HG03520 (cell line): Measurements from ENCODE around the gene C1QB.

ENCODE experiments used
- ATAC-seq: cut with Tn5 transposase; IDR thresholded peaks from one replicate; pipeline ENCODE4 v1.9.1; 2021; ENCODE audit warnings: mild to moderate bottlenecking, moderate library complexity; ENCODE audit not compliant: unreplicated experiment

Gene C1QB

GRCh38 chr1:22633697-22634463, 19.2 kb upstream of the C1QB start:
- ATAC-seq = no peak

GRCh38 chr1:22635436-22635835, 17.6 kb upstream of the C1QB start:
- no peak for ATAC-seq

- ATAC-seq = no peak
Measured at GRCh38 chr1:22636353-22636752, 16.7 kb upstream of the C1QB start, which contains the start of gene C1QA. Gene C1QA (plus strand): TSS chr1:22636628. CDS start chr1:22637617, 989 bp downstream.

GRCh38 chr1:22636927-22637326, 16.1 kb upstream of the C1QB start:
- no peak for ATAC-seq

GRCh38 chr1:22637907-22638445, 15.1 kb upstream of the C1QB start:
- ATAC-seq = no peak

- ATAC-seq = no peak
Measured at GRCh38 chr1:22638476-22639234, 14.4 kb upstream of the C1QB start.

GRCh38 chr1:22639286-22639685, 13.8 kb upstream of the C1QB start:
- ATAC-seq = no peak

- no peak for ATAC-seq
Measured at GRCh38 chr1:22641247-22641646, 11.8 kb upstream of the C1QB start.

- no peak for ATAC-seq
Measured at GRCh38 chr1:22641906-22642636, 11.0 kb upstream of the C1QB start.

- no peak for ATAC-seq
Measured at GRCh38 chr1:22643381-22643780, 9.7 kb upstream of the C1QB start, which contains the start of gene C1QC. Gene C1QC (plus strand): TSS chr1:22643633. CDS start chr1:22644024, 391 bp downstream.

- no peak for ATAC-seq
Measured at GRCh38 chr1:22643928-22644327, 9.1 kb upstream of the C1QB start.

- no peak for ATAC-seq
Measured at GRCh38 chr1:22645931-22646330, 7.1 kb upstream of the C1QB start.

- ATAC-seq = no peak
Measured at GRCh38 chr1:22646384-22646783, 6.7 kb upstream of the C1QB start.

GRCh38 chr1:22650089-22650693, 2.8 kb upstream of the C1QB start:
- no peak for ATAC-seq

- no peak for ATAC-seq
Measured at GRCh38 chr1:22651941-22652856, 837 bp upstream of the C1QB start.

- no peak for ATAC-seq
Measured at GRCh38 chr1:22654692-22655091, 1.7 kb downstream of the C1QB start.

GRCh38 chr1:22658385-22659163, 5.5 kb downstream of the C1QB start:
- no peak for ATAC-seq

- no peak for ATAC-seq
Measured at GRCh38 chr1:22660716-22661241, 7.7 kb downstream of the C1QB start.

GRCh38 chr1:22661880-22662279, 8.8 kb downstream of the C1QB start:
- ATAC-seq = no peak
